Calu3 (cell line): ENCODE data around the gene TGFBRAP1. TPM values are rescaled to one million over a fixed set of nuclear protein-coding genes. Genes with fewer than 3 reads are reported as not detected.

ENCODE experiments used
- BruUV-seq: library from RNA; stranded (reverse); fragments of 400-500 nt; replicated peaks from 2 replicates; lab custom pipeline; 2021; lab: Mats Ljungman, UMichigan
- CTCF ChIA-PET: fragments of 300-600 bp; sonication (Branson Sonifier 250); formaldehyde crosslinking; loops from one replicate; lab custom pipeline; 2022; ENCODE audit warnings: antibody characterized with exemption; lab: Charles Lee
- DNase-seq: peaks from one replicate; pipeline ENCODE4 v3.0.0; 2022
- H3K27ac Mint-ChIP-seq: one replicate; pipeline ENCODE4 v1.8.0; 2022; ENCODE audit warnings: mixed read lengths; ENCODE audit not compliant: unreplicated experiment
- H3K27me3 Mint-ChIP-seq: one replicate; pipeline ENCODE4 v1.8.0; 2022; ENCODE audit warnings: mixed read lengths; ENCODE audit not compliant: unreplicated experiment
- H3K36me3 Mint-ChIP-seq: one replicate; pipeline ENCODE4 v1.8.0; 2022; ENCODE audit warnings: mild to moderate bottlenecking, moderate library complexity, mixed read lengths; ENCODE audit not compliant: insufficient read depth, unreplicated experiment
- H3K4me1 Mint-ChIP-seq: one replicate; pipeline ENCODE4 v1.8.0; 2022; ENCODE audit warnings: mild to moderate bottlenecking, low read depth, mixed read lengths; ENCODE audit not compliant: unreplicated experiment
- H3K4me3 Mint-ChIP-seq: one replicate; pipeline ENCODE4 v1.8.0; 2022; ENCODE audit warnings: mild to moderate bottlenecking, low read depth, moderate library complexity, mixed read lengths; ENCODE audit not compliant: unreplicated experiment
- H3K9me3 Mint-ChIP-seq: one replicate; pipeline ENCODE4 v1.8.0; 2022; ENCODE audit warnings: low read depth, mixed read lengths; ENCODE audit not compliant: unreplicated experiment
- CTCF ChIP-seq: fragments of 200-600 bp; IDR thresholded peaks from one replicate; pipeline ENCODE4 v1.8.0; 2022; ENCODE audit warnings: antibody characterized with exemption; ENCODE audit not compliant: unreplicated experiment
- intact Hi-C: fragments of 100-400 bp; cut with micrococcal nuclease; formaldehyde crosslinking; loops from one replicate; pipeline ENCODE4 v1.10.0; 2022; ENCODE audit not compliant: unreplicated experiment
- total RNA-seq: library from RNA; stranded (reverse); gene quantifications from 2 replicates; pipeline ENCODE4 v1.2.3, GENCODE V29; 2022

TGFBRAP1 gene
- total RNA-seq, 1 experiment from 2014 or later: 24.3 TPM

GRCh38 chr2:105344704-105345345 is 15.3 kb upstream of the TGFBRAP1 start:
- CTCF ChIA-PET: interaction anchor here (0.6 to 1.9 kb wide), 5 partner anchors 14 to 176 kb away, joined by 3 to 10 read pairs (median 5); no protein-coding TSS in a partner anchor
- no peak for TF ChIP-seq CTCF
- no peaks in the 10 kb centered on the region for H3K9me3 Mint-ChIP-seq
- H3K4me3 Mint-ChIP-seq: no peak overlapping the region
- no peak overlapping the region for H3K27ac Mint-ChIP-seq
- H3K4me1 Mint-ChIP-seq: peaks cover 10% of the 10 kb centered on the region
- intact Hi-C loops: loop anchor here (1.0 to 10.0 kb wide), 2 partner anchors 176 to 630 kb away; no protein-coding TSS in a partner anchor
- no peak for DNase-seq
- peaks cover 25% of the 10 kb centered on the region for H3K36me3 Mint-ChIP-seq
- BruUV-seq: no TSS peak
- H3K27me3 Mint-ChIP-seq: no peaks in the 10 kb centered on the region

- no peak for DNase-seq
- Mint-ChIP-seq H3K9me3 (no peaks in the 10 kb centered on the region), H3K4me1 (peaks cover 8% of the 10 kb centered on the region), H3K27ac (no peak overlapping the region), H3K4me3 (peak overlapping the region; percentile 80), H3K27me3 (no peaks in the 10 kb centered on the region), H3K36me3 (peaks cover 33% of the 10 kb centered on the region)
- no peak for TF ChIP-seq CTCF
- no TSS peak for BruUV-seq
- CTCF ChIA-PET: no interaction called here
- intact Hi-C loops: no loop called here
These were observed 9.9 kb upstream of the TGFBRAP1 start for GRCh38 chr2:105339414-105339813.

- no TSS peak for BruUV-seq
- DNase-seq: no peak
- intact Hi-C loops: no loop called here
- Mint-ChIP-seq H3K27me3 (no peaks in the 10 kb centered on the region), H3K36me3 (peaks cover 26% of the 10 kb centered on the region), H3K4me1 (peaks cover 8% of the 10 kb centered on the region), H3K9me3 (no peaks in the 10 kb centered on the region), H3K27ac (peak overlapping the region; percentile 99), H3K4me3 (peak overlapping the region; percentile 80)
- CTCF ChIA-PET: interaction anchor here (1.5 kb wide), 1 partner anchor 42 kb away, joined by 3 read pairs; no protein-coding TSS in a partner anchor
- TF ChIP-seq CTCF: no peak
These were observed 8.5 kb upstream of the TGFBRAP1 start for GRCh38 chr2:105338020-105338385.

DNA sequence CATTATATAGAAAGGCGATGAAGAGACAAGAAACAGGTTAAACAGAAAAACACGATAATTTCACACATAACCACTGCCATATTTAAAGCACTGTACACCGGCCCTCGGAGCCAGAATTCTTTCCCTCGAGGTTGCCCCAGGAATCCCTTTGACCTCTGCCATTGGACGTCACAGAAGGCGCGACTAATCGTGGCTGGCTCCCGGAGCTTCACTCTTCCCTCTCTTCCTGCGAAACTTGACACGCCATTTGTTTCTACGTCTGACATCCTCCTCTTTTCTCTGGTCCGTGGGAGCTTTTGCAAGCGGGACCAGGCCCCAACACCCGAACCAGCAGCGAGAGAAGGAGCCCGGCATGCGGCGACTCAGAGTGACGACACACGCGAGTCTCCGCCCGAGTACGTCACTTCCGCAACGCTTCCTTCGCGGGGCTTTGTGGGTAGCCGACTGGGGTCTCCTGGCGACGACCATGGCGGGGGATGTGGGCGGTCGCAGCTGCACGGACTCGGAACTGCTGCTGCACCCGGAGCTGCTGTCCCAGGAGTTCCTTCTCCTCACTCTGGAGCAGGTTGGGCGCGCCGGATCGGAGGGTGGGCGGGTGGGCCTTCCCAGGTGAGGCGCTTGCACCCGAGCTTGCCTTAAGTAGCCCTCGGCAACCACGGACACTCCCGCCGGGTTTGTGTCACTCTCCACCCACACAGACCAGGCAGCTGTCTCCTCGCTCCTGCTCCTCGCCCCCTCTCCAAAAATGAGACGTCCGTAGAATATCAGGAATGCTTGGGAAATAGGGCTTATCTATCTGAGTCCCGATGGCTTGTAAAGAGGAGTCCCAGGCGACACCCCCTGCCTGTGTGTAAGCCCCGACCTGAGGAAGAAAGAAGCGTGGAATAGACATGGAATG is 7.8 kb upstream of the TGFBRAP1 start, which contains the start of gene C2orf49:
TSS of gene C2orf49 (plus strand) at position 419 of the 898 bp plus-strand sequence. CDS start at position 467, 48 bp downstream.
- intact Hi-C loops: no loop called here
- no peaks in the 10 kb centered on the region for H3K27me3 Mint-ChIP-seq
- H3K4me3 Mint-ChIP-seq: peak within 1 kb of the TSS; percentile 80
- H3K27ac Mint-ChIP-seq: peak within 1 kb of the TSS; percentile 99
- peak; percentile 85 for DNase-seq
- no peaks in the 10 kb centered on the region for H3K9me3 Mint-ChIP-seq
- CTCF ChIA-PET: interaction anchor here (1.5 kb wide), 1 partner anchor 43 kb away, joined by 3 read pairs; no protein-coding TSS in a partner anchor
- BruUV-seq: no TSS peak
- no peak for TF ChIP-seq CTCF
- H3K36me3 Mint-ChIP-seq: peaks cover 24% of the 10 kb centered on the region
- H3K4me1 Mint-ChIP-seq: peaks cover 8% of the 10 kb centered on the region
